GM23338 (cell line): Measurements from ENCODE around the gene OSBPL3. TPM values are rescaled to one million over a fixed set of nuclear protein-coding genes. Genes with fewer than 3 reads are reported as not detected.

Experiments used
- ATAC-seq: fragments of 200-7000 bp; cut with Tn5 transposase; 3 replicates; pipeline ENCODE4 v1.9.1; 2020
- DNase-seq: peaks from one replicate; pipeline ENCODE4 v3.0.0-alpha.2; 2015; ENCODE audit warnings: low spot score
- H2AFZ ChIP-seq: fragments of 200-600 bp; sonication (generic); 2 replicates; pipeline ENCODE4 v1.8.0; 2016; ENCODE audit warnings: antibody characterized with exemption, mild to moderate bottlenecking, moderate library complexity
- H3F3A ChIP-seq: fragments of 200-600 bp; sonication (generic); replicated peaks from 2 replicates; pipeline ENCODE4 v1.8.0; 2017; ENCODE audit warnings: antibody characterized with exemption, mixed run types, low read depth
- H3K27ac ChIP-seq: fragments of 200-600 bp; sonication (generic); 2 replicates; pipeline ENCODE4 v1.6.1; 2016; ENCODE audit warnings: low read depth
- H3K27me3 ChIP-seq: fragments of 200-600 bp; sonication (generic); 2 replicates; pipeline ENCODE4 v1.8.0; 2016; ENCODE audit warnings: mild to moderate bottlenecking, mixed run types, moderate library complexity; ENCODE audit not compliant: insufficient read depth
- H3K36me3 ChIP-seq: fragments of 200-600 bp; sonication (generic); 2 replicates; pipeline ENCODE4 v1.8.0; 2016; ENCODE audit warnings: mild to moderate bottlenecking; ENCODE audit not compliant: insufficient read depth
- H3K4me1 ChIP-seq: fragments of 200-600 bp; sonication (generic); 2 replicates; pipeline ENCODE4 v1.8.0; 2016; ENCODE audit warnings: mild to moderate bottlenecking, moderate library complexity; ENCODE audit not compliant: insufficient read depth
- H3K4me2 ChIP-seq: fragments of 200-600 bp; sonication (generic); 2 replicates; pipeline ENCODE4 v1.7.1; 2017; ENCODE audit warnings: mixed run types
- H3K4me3 ChIP-seq: fragments of 200-600 bp; sonication (generic); 2 replicates; pipeline ENCODE4 v1.6.1; 2016; ENCODE audit warnings: mixed run types
- H3K79me2 ChIP-seq: fragments of 200-600 bp; sonication (generic); replicated peaks from 2 replicates; pipeline ENCODE4 v1.8.0; 2017; ENCODE audit warnings: mild to moderate bottlenecking; ENCODE audit not compliant: insufficient read depth
- H3K9me2 ChIP-seq: fragments of 200-600 bp; sonication (generic); 2 replicates; pipeline ENCODE4 v1.8.0; 2017; ENCODE audit not compliant: insufficient read depth
- H4K20me1 ChIP-seq: fragments of 200-600 bp; sonication (generic); replicated peaks from 2 replicates; pipeline ENCODE4 v1.8.0; 2017; ENCODE audit warnings: mild to moderate bottlenecking; ENCODE audit not compliant: insufficient read depth
- H3K27ac Mint-ChIP-seq: 2 replicates; pipeline ENCODE4 v1.8.0; 2020; ENCODE audit warnings: inconsistent platforms, mild to moderate bottlenecking, moderate library complexity, mixed read lengths
- H3K27me3 Mint-ChIP-seq: 3 replicates; pipeline ENCODE4 v1.8.0; 2022; ENCODE audit warnings: low read depth, mild to moderate bottlenecking, moderate library complexity, mixed read lengths, inconsistent platforms; ENCODE audit not compliant: insufficient read depth, poor library complexity
- H3K36me3 Mint-ChIP-seq: 3 replicates; pipeline ENCODE4 v1.8.0; 2021; ENCODE audit warnings: low read depth, mild to moderate bottlenecking, inconsistent platforms, moderate library complexity, mixed read lengths
- H3K4me1 Mint-ChIP-seq: 3 replicates; pipeline ENCODE4 v1.8.0; 2020; ENCODE audit warnings: mild to moderate bottlenecking, inconsistent platforms, mixed read lengths
- H3K4me3 Mint-ChIP-seq: 3 replicates; pipeline ENCODE4 v1.8.0; 2021; ENCODE audit warnings: moderate library complexity, mild to moderate bottlenecking, inconsistent platforms, mixed read lengths
- H3K9me3 Mint-ChIP-seq: 3 replicates; pipeline ENCODE4 v1.8.0; 2020; ENCODE audit warnings: moderate library complexity, mild to moderate bottlenecking, inconsistent platforms, mixed read lengths
- CREB1 ChIP-seq: fragments of 250-450 bp; sonication (Bioruptor Pico); IDR thresholded peaks from 2 replicates; pipeline ENCODE4 v1.5.0; 2020; ENCODE audit warnings: low read depth, mild to moderate bottlenecking, moderate library complexity
- ETS1 ChIP-seq: IDR thresholded peaks from 2 replicates; pipeline ENCODE4 v1.6.1; 2016; ENCODE audit warnings: antibody characterized with exemption
- EZH2 ChIP-seq: fragments of 200-600 bp; sonication (generic); IDR thresholded peaks from one replicate; pipeline ENCODE4 v1.8.0; 2017; ENCODE audit warnings: antibody characterized with exemption, mild to moderate bottlenecking, low read depth; ENCODE audit not compliant: unreplicated experiment
- EZH2phosphoT487 ChIP-seq: fragments of 200-600 bp; sonication (generic); IDR thresholded peaks from one replicate; pipeline ENCODE4 v1.8.1; 2018; ENCODE audit warnings: antibody characterized with exemption; ENCODE audit not compliant: unreplicated experiment
- NANOG ChIP-seq: IDR thresholded peaks from 2 replicates; pipeline ENCODE4 v1.6.1; 2016; ENCODE audit warnings: antibody characterized with exemption, borderline replicate concordance
- REST ChIP-seq: IDR thresholded peaks from one replicate; pipeline ENCODE4 v1.6.1; 2018; ENCODE audit warnings: antibody characterized with exemption; ENCODE audit not compliant: unreplicated experiment
- STAT1 ChIP-seq: IDR thresholded peaks from one replicate; pipeline ENCODE4 v1.6.1; 2016; ENCODE audit warnings: antibody characterized with exemption; ENCODE audit not compliant: unreplicated experiment
- ZNF114 ChIP-seq: fragments of 250-450 bp; sonication (Bioruptor Pico); IDR thresholded peaks from 2 replicates; pipeline ENCODE4 v1.5.0; 2020; ENCODE audit warnings: mild to moderate bottlenecking, moderate library complexity
- ZNF331 ChIP-seq: fragments of 250-450 bp; sonication (Bioruptor Pico); IDR thresholded peaks from 2 replicates; pipeline ENCODE4 v1.5.0; 2020; ENCODE audit warnings: low read depth, mild to moderate bottlenecking, moderate library complexity
- ZNF462 ChIP-seq: fragments of 250-450 bp; sonication (Bioruptor Pico); IDR thresholded peaks from 2 replicates; pipeline ENCODE4 v1.5.0; 2020; ENCODE audit warnings: mild to moderate bottlenecking, moderate library complexity
- polyA plus RNA-seq: library from polyadenylated mRNA; unstranded; fragments of >200 nt; fragmentation: Nextera tagmentation; extraction: Ambion mirVana; gene quantifications from 2 replicates; pipeline ENCODE4 v1.2.1, GENCODE V29; 2016
- total RNA-seq: library from RNA; depleted of rRNA; stranded (reverse); fragments of >200 nt; shearing (Covaris generic); gene quantifications from 2 replicates; pipeline ENCODE4 v1.2.3, GENCODE V29; 2014

OSBPL3 gene
- total and polyA plus RNA-seq, 2 experiments from 2014 or later = 7.2 to 15.7 TPM

GRCh38 chr7:24949884-24950283 lies 30.1 kb downstream of the OSBPL3 start:
- H3K27ac Mint-ChIP-seq = no peak overlapping the region
- Histone ChIP-seq H3K4me2 (no peak overlapping the region), H3K27me3 (no peaks in the 10 kb centered on the region), H3K4me1 (no peaks in the 10 kb centered on the region), H3K27ac (no peak overlapping the region), H3K36me3 (no peaks in the 10 kb centered on the region), H3F3A (no peaks in the 10 kb centered on the region), H3K79me2 (peaks cover 33% of the 10 kb centered on the region), H4K20me1 (0 out of 2 replicates have a peak, but pooled peaks cover 3% of the 10 kb centered on the region), H3K9me2 (no peaks in the 10 kb centered on the region), H3K4me3 (no peak overlapping the region), H2AFZ (no peak overlapping the region)
- H3K4me3 Mint-ChIP-seq = no peak overlapping the region
- TF ChIP-seq ETS1 = no peak
- no peak for TF ChIP-seq EZH2
- no peak for TF ChIP-seq ZNF331
- TF ChIP-seq NANOG = no peak
- TF ChIP-seq CREB1 (CRISPR knock-in tag) = no peak
- TF ChIP-seq ZNF114 (CRISPR knock-in tag) = no peak
- peaks cover 10% of the 10 kb centered on the region; the same call in 2 of the 3 replicates for H3K4me1 Mint-ChIP-seq
- H3K9me3 Mint-ChIP-seq = no peaks in the 10 kb centered on the region
- no peak for ATAC-seq
- H3K27me3 Mint-ChIP-seq = no peaks in the 10 kb centered on the region
- no peaks in the 10 kb centered on the region for H3K36me3 Mint-ChIP-seq
- no peak for DNase-seq

GRCh38 chr7:24948739-24949138 lies 31.2 kb downstream of the OSBPL3 start:
- Mint-ChIP-seq H3K27me3 (no peaks in the 10 kb centered on the region), H3K36me3 (no peaks in the 10 kb centered on the region), H3K4me3 (no peak overlapping the region), H3K4me1 (peaks cover 10% of the 10 kb centered on the region; the same call in 2 of the 3 replicates), H3K27ac (no peak overlapping the region), H3K9me3 (no peaks in the 10 kb centered on the region)
- Histone ChIP-seq H3K27ac (no peak overlapping the region), H3K27me3 (no peaks in the 10 kb centered on the region), H2AFZ (no peak overlapping the region), H3K4me3 (no peak overlapping the region), H3K79me2 (peaks cover 33% of the 10 kb centered on the region), H4K20me1 (0 out of 2 replicates have a peak, but pooled peaks cover 3% of the 10 kb centered on the region), H3K4me2 (no peak overlapping the region), H3F3A (no peaks in the 10 kb centered on the region), H3K9me2 (no peaks in the 10 kb centered on the region), H3K36me3 (no peaks in the 10 kb centered on the region), H3K4me1 (no peaks in the 10 kb centered on the region)
- ATAC-seq (no peak), DNase-seq (no peak)
- no peak for TF ChIP-seq STAT1
- TF ChIP-seq ZNF331 = no peak
- TF ChIP-seq ZNF462 (CRISPR knock-in tag) = no peak
- no peak for TF ChIP-seq REST
- no peak for TF ChIP-seq EZH2phosphoT487
